HFFc6 (cell line): Measurements from ENCODE around the gene TP53TG5. TPM values are rescaled to one million over a fixed set of nuclear protein-coding genes. Genes with fewer than 3 reads are reported as not detected.

Experiments
- DNase-seq: peaks from one replicate; pipeline ENCODE4 v3.0.0-alpha.2; 2018
- H3K27ac Mint-ChIP-seq: 2 replicates; pipeline ENCODE4 v1.8.0; 2020; ENCODE audit warnings: mild to moderate bottlenecking, mixed read lengths
- H3K27me3 Mint-ChIP-seq: 2 replicates; pipeline ENCODE4 v1.8.0; 2021; ENCODE audit warnings: mild to moderate bottlenecking, moderate library complexity, mixed read lengths; ENCODE audit not compliant: insufficient read depth
- H3K36me3 Mint-ChIP-seq: 2 replicates; pipeline ENCODE4 v1.8.0; 2021; ENCODE audit warnings: low read depth, mixed read lengths
- H3K4me1 Mint-ChIP-seq: 2 replicates; pipeline ENCODE4 v1.8.0; 2020; ENCODE audit warnings: low read depth, mixed read lengths
- H3K4me3 Mint-ChIP-seq: 2 replicates; pipeline ENCODE4 v1.8.0; 2020; ENCODE audit warnings: mild to moderate bottlenecking, moderate library complexity, mixed read lengths
- H3K9me3 Mint-ChIP-seq: 2 replicates; pipeline ENCODE4 v1.8.0; 2020; ENCODE audit warnings: mild to moderate bottlenecking, mixed read lengths
- CTCF ChIP-seq: fragments of 200-600 bp; sonication (generic); IDR thresholded peaks from 2 replicates; pipeline ENCODE4 v1.5.0; 2021; ENCODE audit warnings: antibody characterized with exemption, mild to moderate bottlenecking
- total RNA-seq, 6 experiments: library from RNA; stranded (reverse); fragmentation: NEBNext Ultra II Directional; extraction: Animal tissue kit (Norgen Biotek cat#: 25700); gene quantifications; 2 replicates in 1 of 6; 3 replicates in 5 of 6; pipeline ENCODE4 v1.2.3, GENCODE V29; 2021

Gene TP53TG5
- total RNA-seq, 6 experiments from 2014 or later: not detected

- Mint-ChIP-seq H3K27ac (peak overlapping the region; percentile 85), H3K27me3 (no peaks in the 10 kb centered on the region; the same call in 1 of the 2 replicates), H3K36me3 (no peaks in the 10 kb centered on the region), H3K4me3 (peak overlapping the region; percentile 87), H3K4me1 (peaks cover 17% of the 10 kb centered on the region), H3K9me3 (no peaks in the 10 kb centered on the region)
- no peak for TF ChIP-seq CTCF
- no peak for DNase-seq
Measured at GRCh38 chr20:45407067-45407745, 29.1 kb upstream of the TP53TG5 start.

GRCh38 chr20:45406260-45407066, 28.3 kb upstream of the TP53TG5 start:
- no peaks in the 10 kb centered on the region; the same call in 1 of the 2 replicates for H3K9me3 Mint-ChIP-seq
- peak overlapping the region; percentile 87 for H3K4me3 Mint-ChIP-seq
- H3K36me3 Mint-ChIP-seq: no peaks in the 10 kb centered on the region
- peak overlapping the region; percentile 85 for H3K27ac Mint-ChIP-seq
- no peak for DNase-seq
- peaks cover 1% of the 10 kb centered on the region for H3K27me3 Mint-ChIP-seq
- peak; percentile 30; the same call in 1 of the 2 replicates for TF ChIP-seq CTCF
- peaks cover 17% of the 10 kb centered on the region for H3K4me1 Mint-ChIP-seq

- TF ChIP-seq CTCF: no peak
- Mint-ChIP-seq H3K9me3 (peaks cover 1% of the 10 kb centered on the region), H3K27me3 (peaks cover 1% of the 10 kb centered on the region), H3K4me3 (peak overlapping the region; percentile 80), H3K4me1 (peaks cover 17% of the 10 kb centered on the region), H3K36me3 (no peaks in the 10 kb centered on the region), H3K27ac (no peak overlapping the region; the same call in 1 of the 2 replicates)
- no peak for DNase-seq
Measured at GRCh38 chr20:45405571-45406259, 27.6 kb upstream of the TP53TG5 start.

- peaks cover 11% of the 10 kb centered on the region for H3K36me3 Mint-ChIP-seq
- H3K27ac Mint-ChIP-seq: no peak overlapping the region
- no peak for TF ChIP-seq CTCF
- no peak for DNase-seq
- H3K4me1 Mint-ChIP-seq: peaks cover 17% of the 10 kb centered on the region
- peak overlapping the region; percentile 29; the same call in 1 of the 2 replicates for H3K4me3 Mint-ChIP-seq
- H3K27me3 Mint-ChIP-seq: peaks cover 1% of the 10 kb centered on the region
- peaks cover 14% of the 10 kb centered on the region for H3K9me3 Mint-ChIP-seq
Measured at GRCh38 chr20:45404438-45404837, 26.3 kb upstream of the TP53TG5 start.

- H3K4me1 Mint-ChIP-seq: peaks cover 17% of the 10 kb centered on the region
- H3K27me3 Mint-ChIP-seq: peaks cover 3% of the 10 kb centered on the region
- no peak overlapping the region for H3K4me3 Mint-ChIP-seq
- peak; percentile 23 for DNase-seq
- TF ChIP-seq CTCF: no peak
- H3K27ac Mint-ChIP-seq: no peak overlapping the region
- H3K36me3 Mint-ChIP-seq: peaks cover 20% of the 10 kb centered on the region
- H3K9me3 Mint-ChIP-seq: peaks cover 16% of the 10 kb centered on the region
Measured at GRCh38 chr20:45402946-45403345, 24.8 kb upstream of the TP53TG5 start.
